Sigmoid colon (tissue), 4 donors: ENCODE data around the gene PTPN6.

ENCODE experiments used
- CTCF ChIP-seq, 4 experiments: fragments of 450-650 bp in 3 of 4; fragments of 200-600 bp in 1 of 4; IDR thresholded peaks; one replicate each; pipeline ENCODE4 v1.5.1; 2016 to 2019; ENCODE audit warnings: antibody characterized with exemption in 4 of 4, mild to moderate bottlenecking in 3 of 4, moderate library complexity in 2 of 4
- EP300 ChIP-seq, 4 donors: sonication (generic); formaldehyde crosslinking; IDR thresholded peaks; one replicate each; pipeline ENCODE4 v1.6.1; 2017; ENCODE audit warnings: antibody characterized with exemption in 4 of 4
- POLR2A ChIP-seq, 2 donors: fragments of 450-650 bp; IDR thresholded peaks; one replicate each; pipeline ENCODE4 v1.6.1; 2016; ENCODE audit warnings: antibody characterized with exemption in 2 of 2, mild to moderate bottlenecking in 2 of 2, moderate library complexity in 2 of 2
- POLR2AphosphoS5 ChIP-seq, 4 donors: sonication (generic); formaldehyde crosslinking; IDR thresholded peaks; one replicate each; pipeline ENCODE4 v1.6.1; 2017; ENCODE audit warnings: antibody characterized with exemption in 4 of 4

GRCh38 chr12:6946033-6946919, 4.9 kb upstream of the PTPN6 start:
- TF ChIP-seq CTCF (IDR thresholded peaks at IDR 0.05) (no peak), POLR2AphosphoS5 (IDR thresholded peaks at IDR 0.05) (peak in 2 of 4 donors; percentile 8 to 66), POLR2A (IDR thresholded peaks at IDR 0.05) (peak in 1 of 2 donors; percentile 73), EP300 (IDR thresholded peaks at IDR 0.05) (no peak)
